HG03095 (cell line): ENCODE results near the gene NPHP4.

Experiments used
- ATAC-seq: cut with Tn5 transposase; IDR thresholded peaks from one replicate; pipeline ENCODE4 v1.9.1; 2021; ENCODE audit warnings: moderate library complexity; ENCODE audit not compliant: unreplicated experiment

NPHP4 gene

DNA sequence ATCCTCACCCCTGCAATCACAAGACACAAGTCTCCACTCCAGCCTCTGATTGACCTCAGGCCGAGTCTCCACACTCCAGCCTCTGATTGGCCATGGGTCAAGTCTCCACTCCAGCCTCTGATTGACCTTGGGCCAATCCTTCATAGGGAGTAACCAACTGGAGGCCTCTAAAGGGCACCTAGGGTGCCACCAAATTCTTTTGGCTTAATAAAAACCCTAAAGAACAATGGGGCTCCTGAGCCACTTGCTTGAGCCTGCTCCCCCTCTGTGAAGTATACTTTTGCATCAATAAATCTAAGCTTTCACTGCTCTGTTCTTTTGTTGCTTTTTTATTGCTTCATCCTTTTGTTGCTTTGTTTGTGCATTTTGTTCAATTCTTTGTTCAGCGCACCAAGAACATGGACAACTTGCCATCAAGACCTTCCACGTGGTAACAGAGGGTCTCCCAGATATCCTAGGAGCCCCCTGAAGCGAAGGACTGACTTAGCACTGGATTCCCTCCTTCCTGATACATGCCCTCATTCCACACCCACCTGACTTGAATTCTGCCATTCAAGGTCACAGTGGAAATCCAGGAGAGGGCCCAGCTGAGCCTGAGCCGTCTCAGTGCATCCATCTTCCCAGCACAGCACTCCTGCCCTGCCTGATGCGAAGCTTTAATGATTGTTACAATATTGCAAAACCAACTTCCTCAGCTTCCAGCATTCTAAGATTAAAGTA is 152.9 kb downstream of the NPHP4 start:
- no peak for ATAC-seq

DNA sequence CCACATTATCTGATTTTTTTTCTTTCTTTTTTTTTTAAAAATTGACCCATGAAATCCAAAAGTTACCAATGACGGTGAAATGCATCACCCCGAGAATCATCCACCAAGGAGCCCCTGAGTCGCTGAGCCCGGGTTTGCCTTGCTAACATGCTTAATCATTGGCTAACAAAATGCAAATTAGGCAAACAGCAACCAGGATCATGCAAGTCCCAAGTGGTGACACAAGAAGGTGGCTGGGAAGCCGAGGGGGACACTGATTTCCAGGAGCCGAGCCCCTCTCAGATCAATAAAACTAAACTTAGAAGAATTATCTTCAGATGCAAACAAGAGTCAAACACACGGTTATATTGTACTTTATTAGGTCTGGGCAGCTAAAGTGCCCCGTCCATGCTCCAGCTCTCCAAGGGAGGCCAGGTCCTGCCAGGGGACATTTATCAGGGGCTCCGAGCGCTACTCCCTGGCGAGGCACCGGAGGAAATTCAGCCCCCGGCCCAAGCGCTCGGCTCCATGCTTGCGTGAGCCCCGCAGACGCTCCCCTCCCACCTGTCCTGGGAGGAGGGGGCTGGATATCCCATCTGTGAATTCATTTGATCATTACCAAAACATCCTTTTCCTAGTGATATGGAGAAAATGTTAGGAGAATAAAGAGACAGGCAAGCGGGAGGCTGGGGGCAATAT is 154.1 kb downstream of the NPHP4 start:
- ATAC-seq: no peak

DNA sequence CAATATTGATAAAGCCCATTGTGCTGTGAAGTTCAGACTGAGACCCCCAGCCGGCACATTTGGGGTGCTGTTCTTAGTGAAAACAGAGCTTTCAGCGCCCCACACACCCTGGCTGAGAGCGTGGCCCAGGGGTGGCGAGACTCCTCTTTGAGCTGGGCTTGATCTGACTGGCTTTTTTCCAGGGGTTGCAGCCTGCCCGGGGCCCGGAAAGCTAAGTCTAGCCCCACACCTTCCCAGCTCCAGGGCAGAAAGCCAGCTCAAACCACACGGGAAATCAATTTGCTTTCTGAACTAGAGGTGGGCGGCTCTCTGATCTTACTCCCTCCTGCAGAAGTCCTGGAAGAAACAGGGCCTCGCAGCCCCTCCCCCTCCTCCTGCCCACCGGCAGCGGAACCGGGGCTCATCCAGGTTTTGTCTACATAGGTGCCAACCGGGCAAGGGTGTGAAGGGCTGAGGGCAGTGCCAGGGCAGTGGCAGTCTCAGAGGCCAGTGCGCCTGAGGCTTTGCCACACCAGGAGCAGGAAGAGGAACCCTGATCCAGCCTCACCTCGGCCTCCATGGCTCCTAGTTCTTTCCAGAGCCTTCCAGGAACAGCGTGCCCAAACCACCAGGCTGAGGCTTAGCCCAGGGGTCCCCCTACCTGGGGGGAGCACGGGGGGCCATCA is 155.3 kb downstream of the NPHP4 start:
- ATAC-seq: no peak

DNA sequence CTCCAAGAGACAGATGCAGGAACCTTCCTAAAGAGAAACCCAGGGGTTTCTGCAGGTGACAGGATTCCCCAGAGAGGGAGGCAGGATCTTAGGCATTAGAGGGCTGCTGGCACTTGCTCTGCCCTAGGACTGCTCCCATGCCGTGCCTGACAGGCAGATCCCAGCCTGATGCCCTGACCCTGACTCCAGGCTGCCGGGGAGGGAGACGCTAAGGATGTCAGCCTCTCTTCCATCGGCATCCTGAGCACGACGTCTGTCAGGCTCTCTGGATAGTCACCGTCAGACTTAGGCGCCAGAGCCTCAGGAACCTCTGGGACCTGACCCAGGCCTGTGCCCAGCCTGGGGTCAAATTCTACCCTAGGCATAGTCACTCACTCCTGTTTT is 157.1 kb downstream of the NPHP4 start:
- no peak for ATAC-seq

DNA sequence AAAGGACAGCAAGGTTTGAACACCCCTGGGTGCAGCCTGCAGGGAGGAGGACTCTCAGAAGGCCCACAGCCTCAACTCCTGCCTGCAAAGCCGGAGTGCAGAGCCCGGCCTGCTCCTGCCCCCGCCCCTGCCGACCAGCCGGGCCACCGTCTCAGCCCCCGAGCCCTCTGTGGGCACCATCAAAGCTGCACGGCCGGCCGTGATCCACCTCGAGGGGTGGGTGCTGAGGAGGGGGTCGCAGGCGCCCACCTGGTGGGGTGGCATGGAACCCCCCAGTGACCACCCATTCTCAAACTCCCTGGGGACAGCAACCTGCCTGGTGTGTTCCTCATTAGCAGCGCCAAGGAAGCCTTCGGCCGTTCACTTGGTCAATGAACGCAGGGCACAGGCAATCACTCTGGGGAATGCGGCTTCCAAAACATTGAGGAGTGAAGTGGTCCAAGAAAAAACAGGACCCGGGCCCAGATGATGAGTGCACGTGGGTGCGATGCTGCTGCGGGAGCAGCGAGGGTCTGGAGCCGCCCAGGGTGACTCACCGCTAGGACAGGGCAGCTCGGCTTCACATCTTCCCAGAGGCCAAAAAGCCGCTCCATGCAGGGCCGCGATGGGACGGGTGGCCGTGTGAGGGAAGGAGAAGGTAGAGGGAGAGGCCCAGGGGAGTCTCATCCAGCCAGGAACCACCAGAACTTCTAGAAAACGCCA is 157.6 kb downstream of the NPHP4 start:
- no peak for ATAC-seq

DNA sequence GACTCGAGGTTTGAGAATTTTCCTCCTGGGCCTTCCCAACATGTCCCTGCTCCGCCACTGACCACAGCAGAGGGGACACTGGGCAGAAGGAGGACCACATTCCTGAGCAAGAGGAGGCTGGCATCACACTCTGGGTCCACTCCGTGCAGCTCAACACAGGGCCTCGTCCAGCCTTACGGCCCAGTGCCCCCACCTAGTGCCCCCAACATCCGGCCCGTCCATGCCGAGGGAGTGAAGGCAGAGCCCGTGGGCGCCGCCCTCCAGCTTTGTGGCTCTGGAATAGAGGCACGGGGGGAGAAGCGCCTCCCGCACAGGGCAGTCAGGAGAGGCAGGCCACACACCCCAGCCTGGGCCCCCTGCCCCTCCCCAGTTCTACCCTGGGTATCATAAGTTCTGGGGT is 158.3 kb downstream of the NPHP4 start:
- ATAC-seq: no peak

DNA sequence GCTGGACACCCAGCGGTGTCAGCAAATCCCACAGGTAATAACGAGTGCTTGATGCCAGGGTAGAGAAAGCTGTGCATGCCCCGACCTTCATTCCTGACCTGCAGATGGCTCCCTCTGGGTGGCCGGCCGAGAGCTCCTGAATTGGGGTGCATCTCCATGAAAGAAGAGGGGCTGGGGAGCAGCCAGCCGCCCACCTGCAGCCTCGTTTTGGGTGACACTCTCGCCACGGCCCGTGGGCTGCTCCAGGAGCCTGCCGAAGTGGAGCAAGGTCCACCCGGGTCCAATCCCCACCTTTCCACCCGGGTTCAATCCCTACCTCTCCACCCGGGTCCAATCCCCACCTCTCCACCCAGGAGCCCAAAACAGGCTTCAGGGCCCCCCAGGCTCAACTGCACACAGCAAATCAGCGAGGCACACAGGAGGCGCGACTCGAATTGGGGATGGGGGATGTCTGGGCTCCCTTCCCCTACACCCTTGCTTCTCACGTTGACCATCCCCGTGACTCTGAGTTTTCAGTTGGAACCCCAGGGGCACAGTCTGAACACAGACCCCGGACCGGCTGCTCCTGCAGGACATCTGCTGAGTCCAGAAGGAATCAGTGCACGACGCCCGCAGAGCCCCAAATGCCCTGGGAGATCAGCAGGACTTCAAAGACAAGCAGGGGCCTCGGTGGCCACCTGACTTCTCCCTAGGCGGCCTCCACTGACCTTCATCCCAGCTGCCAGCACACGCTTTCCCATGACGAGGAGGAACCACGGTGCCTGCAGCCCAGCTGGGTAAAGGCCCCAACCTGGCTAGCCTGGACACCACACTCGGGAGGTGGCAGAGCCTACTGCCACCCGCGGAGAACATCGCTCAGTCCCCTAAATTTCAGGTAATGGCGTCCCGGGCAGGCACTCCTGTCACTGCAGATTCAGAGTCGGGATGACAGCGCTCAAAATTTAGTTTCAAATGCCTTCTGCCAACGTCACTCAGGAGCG is 159.0 kb downstream of the NPHP4 start:
- no peak for ATAC-seq

DNA sequence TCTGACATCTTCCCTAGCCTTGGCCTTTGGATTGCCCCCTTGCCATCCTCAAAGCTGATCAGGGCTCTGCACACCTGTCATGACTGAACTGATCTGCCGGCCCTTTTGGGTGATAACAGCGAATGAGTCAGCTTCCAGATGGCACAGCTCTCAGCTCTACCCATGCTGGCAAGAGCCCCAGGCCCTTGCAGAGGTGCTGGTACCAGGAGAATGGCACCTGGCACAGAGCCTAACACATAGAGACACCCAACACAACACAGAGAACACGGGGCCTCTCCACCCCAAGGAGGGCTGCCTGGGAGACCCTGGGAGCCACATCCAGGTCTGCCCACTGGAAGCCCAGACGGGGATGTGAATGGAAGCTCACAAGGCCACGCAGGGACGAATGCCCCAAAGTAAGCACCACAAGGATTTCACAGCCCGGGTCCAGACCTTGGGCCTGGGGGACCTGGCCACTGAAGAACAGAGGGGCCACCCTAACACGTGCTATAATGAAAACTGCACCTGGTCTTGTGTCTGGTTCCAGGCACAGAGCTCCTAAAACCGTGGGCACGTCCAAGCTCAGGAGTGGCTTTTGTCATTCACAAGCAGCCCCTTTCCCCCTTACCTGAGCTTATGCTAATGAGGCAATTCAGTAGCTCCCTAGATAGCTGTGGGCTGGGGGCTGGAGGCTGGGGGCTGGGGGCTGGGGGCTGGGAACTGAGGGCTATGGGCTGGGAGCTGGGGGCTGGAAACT is 160.5 kb downstream of the NPHP4 start:
- no peak for ATAC-seq

DNA sequence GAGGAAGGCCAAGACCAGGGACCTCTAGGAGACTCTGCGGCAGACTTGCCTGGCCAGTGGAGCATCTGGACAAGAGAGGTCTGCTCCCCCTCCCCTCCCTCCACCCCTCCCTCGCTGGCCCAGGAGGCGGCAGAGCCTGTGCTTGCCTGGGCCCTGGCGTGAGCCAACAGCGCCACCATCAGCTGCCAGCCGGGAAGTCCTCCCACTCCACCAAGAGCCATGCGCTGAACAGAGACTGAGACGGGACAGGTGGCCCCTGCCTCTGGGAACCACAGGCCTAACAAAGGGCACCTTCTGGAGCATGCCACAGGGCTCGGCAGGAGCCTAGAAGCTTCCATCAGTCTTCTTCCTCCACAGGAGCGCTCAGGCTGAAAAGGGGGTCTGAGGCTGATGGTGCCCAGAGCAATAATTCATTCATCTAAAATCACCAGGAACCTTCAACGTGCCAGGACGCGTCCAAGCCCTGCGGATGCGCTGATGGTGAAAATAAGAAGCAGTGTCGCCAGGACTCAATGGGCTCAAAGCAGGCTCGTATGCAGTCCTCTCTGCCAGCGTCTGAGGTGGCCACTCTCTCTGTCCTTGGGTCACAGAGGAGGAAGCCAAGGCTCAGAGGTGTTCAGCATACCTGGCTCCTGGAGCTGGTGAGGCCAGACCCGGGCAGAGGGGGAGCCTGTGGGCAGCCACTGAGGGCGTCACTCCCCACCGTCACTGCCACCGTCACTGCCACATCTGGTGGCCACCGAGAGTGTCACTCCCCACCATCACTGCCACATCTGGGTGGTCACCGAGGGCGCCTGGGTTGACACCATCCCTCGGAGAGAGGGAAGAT is 161.2 kb downstream of the NPHP4 start:
- no peak for ATAC-seq

DNA sequence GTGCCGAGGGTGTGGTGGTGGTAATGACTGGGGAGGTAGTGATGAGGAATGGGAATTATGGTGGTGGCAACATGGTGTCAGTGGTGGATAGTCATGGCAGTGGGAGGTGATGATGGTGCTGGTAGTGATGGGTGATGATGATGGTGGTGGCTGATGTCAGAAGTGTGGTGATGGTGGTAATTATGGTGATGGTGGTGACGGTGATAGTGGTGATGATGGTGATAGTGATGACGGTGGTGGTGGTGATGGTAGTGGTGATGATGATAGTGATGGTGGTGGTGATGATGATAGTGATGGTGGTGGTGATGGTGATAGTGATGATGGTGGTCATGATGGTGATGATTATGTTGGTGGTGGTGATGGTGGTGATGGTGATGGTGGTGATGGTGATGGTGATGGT is 162.8 kb downstream of the NPHP4 start:
- ATAC-seq: no peak

DNA sequence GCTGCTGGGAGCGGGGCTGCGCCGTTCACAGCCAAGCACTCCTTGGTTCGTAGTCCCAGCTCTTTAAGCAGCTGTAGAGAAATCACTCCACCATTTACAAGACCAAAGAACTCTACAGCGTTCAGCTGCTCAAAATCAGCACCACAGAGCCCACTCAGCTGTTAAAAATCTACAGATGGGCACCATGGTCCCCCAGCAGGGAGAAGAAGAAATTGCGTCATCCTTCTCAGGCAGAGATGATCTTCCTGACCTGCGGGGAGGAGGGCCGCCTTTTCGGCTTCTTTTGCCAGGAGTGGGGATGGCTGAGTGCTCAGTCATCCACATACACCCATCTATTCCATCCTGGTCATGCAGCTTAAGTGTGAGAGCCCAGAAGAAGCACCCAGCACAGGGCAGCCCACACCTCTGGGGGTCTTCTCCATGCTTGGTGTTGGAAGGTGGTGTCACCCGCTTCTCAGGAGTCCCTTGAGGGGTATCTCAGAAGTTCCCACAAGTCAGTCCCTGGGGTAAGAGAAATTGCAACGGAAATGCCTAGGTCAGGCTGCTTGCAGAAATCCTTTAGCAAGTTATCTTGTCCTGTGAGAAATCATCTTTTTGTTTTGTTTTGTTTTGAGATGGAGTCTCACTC is 163.8 kb downstream of the NPHP4 start:
- ATAC-seq: no peak

DNA sequence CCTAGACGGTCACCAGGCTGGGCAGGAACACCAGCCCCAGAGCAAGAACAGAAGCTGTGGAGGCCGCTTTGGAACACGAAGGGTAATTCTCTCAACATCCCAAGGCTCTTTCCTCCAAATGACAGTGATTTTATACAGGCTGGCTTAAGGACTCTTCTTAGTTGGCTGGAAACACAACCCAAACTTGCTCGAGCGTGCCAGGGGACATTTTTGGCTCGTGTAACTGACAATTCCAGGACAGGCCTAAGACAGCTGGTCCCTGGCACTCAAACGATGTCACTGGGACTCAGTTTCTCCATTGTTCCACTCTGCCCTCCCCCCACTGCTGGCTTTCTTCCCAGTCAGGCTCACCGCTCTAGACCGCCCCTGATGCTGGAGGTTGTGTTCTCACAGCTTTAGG is 164.7 kb downstream of the NPHP4 start:
- ATAC-seq: no peak

DNA sequence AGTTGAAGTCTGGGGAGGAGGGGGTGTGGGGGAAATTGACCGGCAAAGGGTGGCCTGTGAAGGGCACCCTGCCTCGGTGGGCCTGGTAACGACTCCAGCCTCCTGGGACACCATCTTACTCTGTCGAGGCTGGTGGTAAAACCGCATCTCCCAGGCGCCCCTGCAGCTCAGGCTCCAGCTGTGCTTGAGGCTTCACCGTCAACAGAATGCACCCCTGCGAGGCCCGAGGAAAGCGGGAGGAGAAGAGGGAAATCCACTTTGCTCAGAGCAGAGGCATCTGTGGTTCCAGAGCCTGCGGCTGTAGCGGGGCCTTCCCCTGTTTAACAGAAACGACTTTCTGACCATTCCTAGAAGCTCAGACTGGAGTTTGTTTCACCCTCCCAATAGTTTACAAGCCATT is 165.6 kb downstream of the NPHP4 start:
- ATAC-seq: no peak

DNA sequence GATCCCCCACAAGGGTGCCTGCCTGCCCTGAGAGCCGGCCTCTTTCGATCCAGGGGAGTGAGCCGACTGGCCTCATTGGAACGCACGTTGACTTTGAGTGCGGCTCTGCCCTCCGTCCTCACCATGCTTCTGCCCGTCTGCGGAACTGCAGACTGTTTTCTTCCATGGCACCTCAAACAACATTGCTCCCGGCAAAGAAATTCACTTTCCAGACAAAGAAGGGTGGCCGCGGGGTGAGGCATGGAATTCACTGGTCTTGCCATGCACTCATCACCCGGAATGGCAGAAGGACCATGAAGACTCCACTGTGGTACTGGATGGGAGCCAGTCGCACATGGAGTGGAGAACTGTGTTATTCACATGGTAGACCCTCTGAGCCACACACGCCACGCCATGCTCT is 169.5 kb downstream of the NPHP4 start:
- no peak for ATAC-seq

DNA sequence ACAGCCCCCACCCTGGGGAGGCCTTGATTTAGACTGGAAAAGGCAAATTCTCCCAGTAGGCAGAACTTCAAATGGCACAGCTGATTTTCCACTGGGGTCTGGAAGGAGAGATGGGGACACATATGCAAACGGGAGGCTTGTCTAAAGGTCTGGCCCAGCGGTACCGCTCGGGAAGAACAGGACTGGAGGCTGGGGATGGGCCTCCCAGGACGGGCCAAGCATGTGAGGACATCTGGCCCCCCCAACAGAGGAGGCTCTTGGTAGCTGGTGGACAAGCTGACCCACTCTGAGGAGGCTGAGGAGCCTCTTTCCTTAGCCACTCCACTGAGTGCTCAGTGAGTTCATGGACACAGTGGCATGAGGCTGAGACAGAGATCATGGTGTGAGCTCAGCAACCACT is 170.0 kb downstream of the NPHP4 start:
- no peak for ATAC-seq

DNA sequence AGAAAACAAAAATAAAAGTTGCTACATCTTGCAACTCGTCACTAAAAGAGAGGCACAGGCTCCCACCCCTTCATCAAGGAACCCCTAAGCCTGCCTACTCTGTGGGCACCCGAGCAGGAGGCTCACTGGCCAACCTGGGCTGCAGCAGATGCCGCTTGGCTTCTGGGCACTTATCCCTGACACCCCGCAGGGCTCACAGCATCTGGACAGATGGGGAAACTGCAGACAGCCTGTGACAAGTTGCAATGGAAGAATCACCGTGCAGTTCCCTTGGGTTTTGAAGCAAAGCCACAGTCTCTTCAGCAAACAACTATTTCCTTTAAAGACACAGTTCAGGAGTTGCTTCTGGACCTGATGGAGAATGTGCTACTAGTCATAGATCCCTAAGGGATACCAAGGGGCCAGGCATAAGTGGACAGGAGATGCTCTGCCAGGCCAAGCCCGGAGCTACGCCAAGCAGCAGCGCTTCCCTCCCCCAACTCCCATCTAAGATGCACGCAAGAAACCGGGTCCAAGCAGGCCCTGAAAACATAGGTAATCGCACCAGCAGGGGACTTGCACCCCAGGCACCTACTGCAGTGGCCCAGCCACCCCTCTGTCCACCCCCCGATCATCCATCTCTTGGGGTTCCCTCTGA is 170.6 kb downstream of the NPHP4 start:
- no peak for ATAC-seq

DNA sequence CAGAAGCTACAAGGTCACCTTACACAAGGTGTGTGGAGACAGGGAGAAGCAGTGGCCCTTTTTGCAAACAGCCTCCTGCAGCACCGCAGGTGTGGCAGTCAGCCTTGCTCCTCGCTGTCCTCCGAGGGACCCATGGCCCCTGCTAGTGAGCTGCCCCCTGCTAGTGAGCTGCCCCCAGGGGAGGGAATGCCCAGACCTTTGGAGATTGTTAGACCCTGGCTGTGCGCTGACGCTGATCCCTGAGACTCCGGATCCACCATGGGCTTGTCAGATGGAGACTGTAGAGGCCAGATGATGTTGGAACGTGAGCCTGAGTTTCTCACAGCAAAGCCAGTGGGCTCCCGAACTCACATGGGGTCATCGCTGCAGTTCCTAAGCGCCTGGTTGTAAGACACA is 172.2 kb downstream of the NPHP4 start:
- no peak for ATAC-seq

DNA sequence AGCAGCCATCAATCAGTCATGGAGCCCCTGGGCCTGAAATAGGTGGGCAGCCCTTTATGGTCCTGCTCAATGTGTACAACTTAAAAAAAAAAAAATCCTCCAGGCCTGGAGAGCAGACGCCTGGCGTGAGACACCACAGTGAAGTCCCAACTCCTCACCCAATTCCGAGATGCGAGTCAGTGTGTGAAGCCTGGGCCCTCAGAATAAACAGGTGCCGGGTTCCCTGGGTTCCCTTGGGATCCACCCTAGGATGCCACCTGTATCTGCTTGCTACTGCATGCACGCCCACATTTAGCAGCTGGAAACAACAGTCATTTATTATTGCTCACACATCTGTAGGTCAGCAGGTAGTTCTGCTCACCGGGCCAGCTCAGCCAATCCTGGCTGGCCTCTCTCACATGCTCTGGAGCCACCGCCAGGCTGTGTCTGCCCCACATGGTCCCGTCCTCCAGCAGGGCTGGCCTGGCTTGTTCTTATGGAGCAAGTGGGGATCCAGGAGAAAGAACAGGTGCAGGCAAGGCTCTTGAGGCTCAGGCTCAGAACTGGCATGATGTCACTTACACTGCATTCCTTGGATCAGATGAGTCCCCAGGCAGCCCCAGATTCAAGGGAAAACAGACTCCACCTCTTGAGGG is 172.7 kb downstream of the NPHP4 start:
- no peak for ATAC-seq
